Measurements from ENCODE around the gene SUSD1. TPM values are rescaled to one million over a fixed set of nuclear protein-coding genes. Genes with fewer than 3 reads are reported as not detected.

Gene SUSD1
- total and polyA plus RNA-seq, 2 donors (not counting 3 experiments of a cell fraction or from before 2014, with no cell fraction given), result 33.1 to 37.8 TPM

DNA sequence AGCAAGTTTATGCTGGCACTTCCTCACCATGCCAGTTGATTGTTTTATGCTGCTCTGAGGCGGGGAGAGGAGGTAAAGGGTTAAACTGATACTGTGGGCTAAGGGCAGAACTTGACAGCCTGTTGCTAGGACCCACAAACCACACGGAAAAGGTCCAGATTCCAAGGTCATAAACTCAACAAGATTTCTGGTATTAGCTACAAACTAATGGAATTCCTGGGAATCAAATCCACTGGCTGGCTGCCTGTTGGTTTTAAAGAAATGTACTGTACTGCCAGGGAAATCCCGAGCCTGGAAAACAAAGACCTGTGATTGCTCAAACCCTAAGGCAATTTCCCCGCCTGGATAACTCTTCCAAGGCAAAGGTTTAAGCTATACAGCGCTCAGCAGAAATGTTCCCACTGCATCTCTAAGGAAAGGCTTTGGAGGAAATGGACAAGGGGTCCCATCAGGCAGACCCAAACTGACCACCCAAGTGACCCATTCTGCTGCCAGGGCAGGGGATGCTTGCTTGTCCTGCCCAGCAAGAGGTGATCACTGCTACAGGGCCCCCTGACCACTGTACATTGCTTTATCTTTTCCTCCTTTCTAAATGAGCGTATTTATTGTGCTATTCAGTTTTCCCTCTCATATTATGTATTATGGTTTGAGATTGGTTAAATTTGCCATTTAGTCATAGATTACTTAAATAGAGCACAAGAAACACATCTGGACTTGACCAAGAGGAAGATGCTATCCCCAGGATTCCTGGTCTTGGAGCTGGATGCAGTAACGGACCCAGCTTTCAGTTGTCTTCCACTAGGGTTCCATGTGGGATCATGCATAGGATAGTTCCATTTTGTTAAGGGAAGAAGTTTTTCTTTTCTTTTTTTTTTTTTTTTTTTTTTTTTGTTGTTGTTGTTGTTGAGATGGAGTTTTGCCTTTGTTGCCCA lies 124.3 kb downstream of the SUSD1 start:
- Histone ChIP-seq H3K9me3 (replicated peaks; ENCODE audit: control insufficient read depth, insufficient read depth, low read length) (peaks cover 2% of the 10 kb centered on the region), H3K4me2 (ENCODE audit: insufficient read depth, low read length) (no peak overlapping the region), H3K4me3 (replicated peaks in 1 of 3; ENCODE audit: insufficient read depth in 1 of 3, low read depth in 1 of 3, low read length in 3 of 3) (no peak overlapping the region), H3K27ac (ENCODE audit: insufficient read depth, low read depth, low read length) (peak overlapping the region; percentile 80), H3K4me1 (ENCODE audit: control insufficient read depth, extremely low read depth, insufficient read depth, low read length) (peaks cover 31% of the 10 kb centered on the region), H3K79me2 (ENCODE audit: control insufficient read depth, insufficient read depth, low read length) (no peaks in the 10 kb centered on the region), H3K9ac (replicated peaks; ENCODE audit: extremely low read depth, insufficient read depth, low read length) (no peak overlapping the region), H3K27me3 (ENCODE audit: control insufficient read depth in 2 of 2, insufficient read depth in 2 of 2, low read length in 2 of 2) (no peaks in the 10 kb centered on the region), H3K36me3 (ENCODE audit: control insufficient read depth in 2 of 2, extremely low read depth in 1 of 2, insufficient read depth in 2 of 2, low read length in 2 of 2) (no peaks in the 10 kb centered on the region), H3K9me1 (replicated peaks; ENCODE audit: control insufficient read depth, extremely low read depth, insufficient read depth, low read length) (no peaks in the 10 kb centered on the region), H4K20me1 (replicated peaks; ENCODE audit: control insufficient read depth, extremely low read depth, insufficient read depth, low read length) (no peaks in the 10 kb centered on the region), H2AFZ (ENCODE audit: low read depth, low read length) (no peak overlapping the region)
- BruUV-seq (replicated peaks), result no TSS peak
- intact Hi-C loops (cut with micrococcal nuclease) (loop anchor here (1.0 kb wide), 1 partner anchor 8 kb away; no protein-coding TSS in a partner anchor), dilution Hi-C loops (cut with MboI; ENCODE audit: extremely low pct_ligation_motif_present, low sequenced_read_pairs) (no loop called here)
- ChIA-PET CTCF (interaction anchor here (0.9 to 3.0 kb wide), 5 partner anchors 10 to 31 kb away, joined by 3 to 12 read pairs (median 4); no protein-coding TSS in a partner anchor), POLR2A (interaction anchor here (0.7 to 1.8 kb wide), 2 partner anchors 10 to 26 kb away, joined by 6 to 10 read pairs; no protein-coding TSS in a partner anchor)
- FAIRE-seq, result peak; percentile 87
- peak; percentile 92 for DNase-seq (ENCODE audit: low read depth, low spot score)
- no peak for TF ChIP-seq JUN (IDR thresholded peaks at IDR 0.05; ENCODE audit: borderline replicate concordance, insufficient read depth, insufficient read length, low read depth)
- TF ChIP-seq CTCF (IDR thresholded peaks at IDR 0.05; ENCODE audit: extremely low read depth in 1 of 2, insufficient read depth in 1 of 2, low read depth in 1 of 2, low read length in 2 of 2), result no peak
- no peak for TF ChIP-seq POLR2AphosphoS5 (IDR thresholded peaks at IDR 0.05; ENCODE audit: insufficient read depth, low read depth, low read length)
- no peak for TF ChIP-seq EZH2 (IDR thresholded peaks at IDR 0.05; ENCODE audit: borderline replicate concordance, low read depth, low read length, severe bottlenecking)
- no peak for TF ChIP-seq GATA2 (IDR thresholded peaks at IDR 0.05; ENCODE audit: insufficient read depth, insufficient read length, low read depth, low read length)
- no peak for TF ChIP-seq POLR2A (IDR thresholded peaks at IDR 0.05; ENCODE audit: low read depth, low read length)
- no peak for TF ChIP-seq MYC (IDR thresholded peaks at IDR 0.05; ENCODE audit: low read depth, low read length)
- TF ChIP-seq FOS (IDR thresholded peaks at IDR 0.05; ENCODE audit: borderline replicate concordance, insufficient read depth, low read length), result no peak
- TF ChIP-seq MAX (IDR thresholded peaks at IDR 0.05; ENCODE audit: insufficient read depth, insufficient read length), result no peak

Data from endothelial cell of umbilical vein (primary cell).